ENCODE measurements around the gene SLC38A6. TPM values are rescaled to one million over a fixed set of nuclear protein-coding genes. Genes with fewer than 3 reads are reported as not detected.

Gene SLC38A6
- 10 to 100 TPM in 5 of 6 experiments, 1 to 10 TPM in 1; 9.7 to 13.8 (median 11.1) TPM for total RNA-seq (2021; fragmentation: NEBNext Ultra II Directional; extraction: Animal tissue kit (Norgen Biotek cat#: 25700))
- long read RNA-seq, transcript SLC38A6-201 (16 exons, 1,688 nt): major isoform, 7 of 30 reads
- long read RNA-seq, partial matches to known transcripts: 2 of 30 reads
- long read RNA-seq, other reads (novel, unspliced or antisense): 21 of 30 reads

GRCh38 chr14:60980811-60981632 is at the start of gene SLC38A6, which contains the start of gene TRMT5:
SLC38A6 (plus strand) TSS chr14:60981245; CDS start chr14:60981278, 33 bp downstream.
TRMT5 (minus strand) TSS chr14:60981079; CDS start chr14:60980973, 106 bp downstream.
- H3K36me3 Mint-ChIP-seq (ENCODE audit: low read depth): peaks cover 35% of the 10 kb centered on the region
- H3K9me3 Mint-ChIP-seq: no peaks in the 10 kb centered on the region
- H3K4me1 Mint-ChIP-seq (ENCODE audit: low read depth): no peaks in the 10 kb centered on the region; the same call in 1 of the 2 replicates
- TF ChIP-seq CTCF (IDR thresholded peaks at IDR 0.05): no peak
- H3K27ac Mint-ChIP-seq: no peak within 1 kb of the TSS
- H3K4me3 Mint-ChIP-seq: no peak within 1 kb of the TSS
- DNase-seq: peak; percentile 96
- no peaks in the 10 kb centered on the region for H3K27me3 Mint-ChIP-seq (ENCODE audit: insufficient read depth)

- no peak overlapping the region for H3K27ac Mint-ChIP-seq
- no peak for DNase-seq
Measured at GRCh38 chr14:60933920-60934655, 47.0 kb upstream of the SLC38A6 start.

GRCh38 chr14:60935319-60935718 is 45.7 kb upstream of the SLC38A6 start:
- no peak for DNase-seq
- peaks cover 23% of the 10 kb centered on the region for H3K4me1 Mint-ChIP-seq (ENCODE audit: low read depth)
- no peak overlapping the region for H3K27ac Mint-ChIP-seq

More at GRCh38 chr14:60933920-60934655, 47.0 kb upstream of the SLC38A6 start:
- H3K4me1 Mint-ChIP-seq (ENCODE audit: low read depth): peaks cover 25% of the 10 kb centered on the region
- H3K27me3 Mint-ChIP-seq (ENCODE audit: insufficient read depth): no peaks in the 10 kb centered on the region
- no peak overlapping the region for H3K4me3 Mint-ChIP-seq
- peaks cover 10% of the 10 kb centered on the region for H3K36me3 Mint-ChIP-seq (ENCODE audit: low read depth)
- no peaks in the 10 kb centered on the region for H3K9me3 Mint-ChIP-seq
- TF ChIP-seq CTCF (IDR thresholded peaks at IDR 0.05): no peak

GRCh38 chr14:60943637-60944032 is 37.4 kb upstream of the SLC38A6 start:
- H3K9me3 Mint-ChIP-seq: no peaks in the 10 kb centered on the region
- peaks cover 5% of the 10 kb centered on the region for H3K36me3 Mint-ChIP-seq (ENCODE audit: low read depth)
- DNase-seq: no peak
- H3K4me3 Mint-ChIP-seq: no peak overlapping the region
- H3K4me1 Mint-ChIP-seq (ENCODE audit: low read depth): peaks cover 29% of the 10 kb centered on the region
- no peaks in the 10 kb centered on the region; the same call in none of the 2 replicates for H3K27me3 Mint-ChIP-seq (ENCODE audit: insufficient read depth)
- no peak for TF ChIP-seq CTCF (IDR thresholded peaks at IDR 0.05)
- H3K27ac Mint-ChIP-seq: peak overlapping the region; percentile 4

More at GRCh38 chr14:60935319-60935718, 45.7 kb upstream of the SLC38A6 start:
- H3K9me3 Mint-ChIP-seq: no peaks in the 10 kb centered on the region
- peaks cover 10% of the 10 kb centered on the region for H3K36me3 Mint-ChIP-seq (ENCODE audit: low read depth)
- H3K4me3 Mint-ChIP-seq: no peak overlapping the region
- H3K27me3 Mint-ChIP-seq (ENCODE audit: insufficient read depth): no peaks in the 10 kb centered on the region
- TF ChIP-seq CTCF (IDR thresholded peaks at IDR 0.05): no peak

GRCh38 chr14:60944204-60944603 is 36.8 kb upstream of the SLC38A6 start:
- H3K9me3 Mint-ChIP-seq: no peaks in the 10 kb centered on the region
- no peak for DNase-seq
- H3K36me3 Mint-ChIP-seq (ENCODE audit: low read depth): peaks cover 5% of the 10 kb centered on the region
- H3K27me3 Mint-ChIP-seq (ENCODE audit: insufficient read depth): no peaks in the 10 kb centered on the region; the same call in none of the 2 replicates
- peaks cover 29% of the 10 kb centered on the region for H3K4me1 Mint-ChIP-seq (ENCODE audit: low read depth)
- no peak for TF ChIP-seq CTCF (IDR thresholded peaks at IDR 0.05)
- no peak overlapping the region for H3K27ac Mint-ChIP-seq
- H3K4me3 Mint-ChIP-seq: no peak overlapping the region
